Right lobe of liver (tissue), 4 donors: ENCODE results near the gene SIRPA.

Source experiments
- POLR2A ChIP-seq: fragments of 450-650 bp; IDR thresholded peaks from one replicate; pipeline ENCODE4 v1.6.1; 2017; ENCODE audit warnings: antibody characterized with exemption, mild to moderate bottlenecking
- TF ChIP-seq, protein P1 (sequence below), 4 donors: fragments of 200-600 bp in 3 of 4; fragments of 450-650 bp in 1 of 4; IDR thresholded peaks; one replicate each; pipeline versions ENCODE4 v1.5.1 to v1.8.0; 2016 to 2022; ENCODE audit warnings: antibody characterized with exemption in 4 of 4, mild to moderate bottlenecking in 2 of 4
- donor health status: DM: no; HTN: no; CAD: no.
- donor health status: DM: no; HTN: no; CAD: no.
- donor health status: DM: no; HTN: yes; CAD: no.

GRCh38 chr20:1880529-1881239, 14.5 kb upstream of the SIRPA start:
- TF ChIP-seq, protein P1, sequence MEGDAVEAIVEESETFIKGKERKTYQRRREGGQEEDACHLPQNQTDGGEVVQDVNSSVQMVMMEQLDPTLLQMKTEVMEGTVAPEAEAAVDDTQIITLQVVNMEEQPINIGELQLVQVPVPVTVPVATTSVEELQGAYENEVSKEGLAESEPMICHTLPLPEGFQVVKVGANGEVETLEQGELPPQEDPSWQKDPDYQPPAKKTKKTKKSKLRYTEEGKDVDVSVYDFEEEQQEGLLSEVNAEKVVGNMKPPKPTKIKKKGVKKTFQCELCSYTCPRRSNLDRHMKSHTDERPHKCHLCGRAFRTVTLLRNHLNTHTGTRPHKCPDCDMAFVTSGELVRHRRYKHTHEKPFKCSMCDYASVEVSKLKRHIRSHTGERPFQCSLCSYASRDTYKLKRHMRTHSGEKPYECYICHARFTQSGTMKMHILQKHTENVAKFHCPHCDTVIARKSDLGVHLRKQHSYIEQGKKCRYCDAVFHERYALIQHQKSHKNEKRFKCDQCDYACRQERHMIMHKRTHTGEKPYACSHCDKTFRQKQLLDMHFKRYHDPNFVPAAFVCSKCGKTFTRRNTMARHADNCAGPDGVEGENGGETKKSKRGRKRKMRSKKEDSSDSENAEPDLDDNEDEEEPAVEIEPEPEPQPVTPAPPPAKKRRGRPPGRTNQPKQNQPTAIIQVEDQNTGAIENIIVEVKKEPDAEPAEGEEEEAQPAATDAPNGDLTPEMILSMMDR (IDR thresholded peaks at IDR 0.05) = no peak
- no peak for TF ChIP-seq POLR2A
